ENCODE data around the gene TMEM39B.

GRCh38 chr1:32091591-32091990, 18.9 kb downstream of the TMEM39B start:
- TF ChIP-seq CTCF (IDR thresholded peaks at IDR 0.05 in 2 of 3, conservative IDR thresholded peaks at IDR 0.05 in 1 of 3; ENCODE audit: borderline replicate concordance in 1 of 3, insufficient read depth in 1 of 3, low read depth in 2 of 3, low read length in 2 of 3), result no peak
- no peak for TF ChIP-seq MAX (IDR thresholded peaks at IDR 0.05)
- TF ChIP-seq REST (IDR thresholded peaks at IDR 0.05; ENCODE audit: low read depth), result no peak
- no peak for TF ChIP-seq TCF7L2 (IDR thresholded peaks at IDR 0.05; ENCODE audit: borderline replicate concordance, extremely low read depth, insufficient read depth, insufficient read length)
- TF ChIP-seq ZNF274 (IDR thresholded peaks at IDR 0.05; ENCODE audit: low read depth, low read length), result no peak
- no peak for TF ChIP-seq YY1 (IDR thresholded peaks at IDR 0.05; ENCODE audit: extremely low read depth, insufficient replicate concordance, low read depth, low read length)
- TF ChIP-seq POLR2A (IDR thresholded peaks at IDR 0.05; ENCODE audit: borderline replicate concordance, extremely low read depth, insufficient read depth, insufficient read length), result no peak
- no peak for TF ChIP-seq POLR2AphosphoS5 (IDR thresholded peaks at IDR 0.05; ENCODE audit: low read depth, low read length)
- TF ChIP-seq EZH2phosphoT487 (IDR thresholded peaks at IDR 0.05; ENCODE audit: borderline replicate concordance), result no peak
- no peak for TF ChIP-seq EZH2 (IDR thresholded peaks at IDR 0.05)
- TF ChIP-seq SP1 (IDR thresholded peaks at IDR 0.05; ENCODE audit: low read depth), result no peak
- TF ChIP-seq FOSL1 (IDR thresholded peaks at IDR 0.05; ENCODE audit: low read depth), result no peak
- no peak for TF ChIP-seq CEBPB (IDR thresholded peaks at IDR 0.05; ENCODE audit: low read depth)
- TF ChIP-seq ATF3 (IDR thresholded peaks at IDR 0.05), result no peak

Measured in HCT116 (cell line).